Measurements from ENCODE around the gene MYEOV.

- no peak for TF ChIP-seq CTCF (IDR thresholded peaks at IDR 0.05 in 2 of 3, conservative IDR thresholded peaks at IDR 0.05 in 1 of 3; ENCODE audit: control insufficient read depth in 2 of 3, extremely low read depth in 1 of 3, insufficient read depth in 1 of 3, low read depth in 3 of 3, low read length in 3 of 3)
- TF ChIP-seq EP300 (IDR thresholded peaks at IDR 0.05; ENCODE audit: borderline replicate concordance in 1 of 2, control insufficient read depth in 1 of 2, low read depth in 2 of 2, low read length in 2 of 2): no peak
- no peak for TF ChIP-seq POLR2AphosphoS5 (IDR thresholded peaks at IDR 0.05; ENCODE audit: low read length)
- no peak for TF ChIP-seq CBX5 (IDR thresholded peaks at IDR 0.05; ENCODE audit: low read depth)
- no peak for TF ChIP-seq ZZZ3 (IDR thresholded peaks at IDR 0.05; ENCODE audit: control insufficient read depth, insufficient read length, low read depth)
- no peak for TF ChIP-seq SRF (IDR thresholded peaks at IDR 0.05; ENCODE audit: low read depth in 2 of 2, low read length in 2 of 2)
- TF ChIP-seq EGR1 (IDR thresholded peaks at IDR 0.05; ENCODE audit: borderline replicate concordance in 1 of 2, low read depth in 2 of 2, low read length in 2 of 2): no peak
Measured at GRCh38 chr11:69330330-69330729, 36.4 kb downstream of the MYEOV start.
